GM12891 (cell line): ENCODE results near the gene NMRAL1.

Experiments used
- PAX5 ChIP-seq: IDR thresholded peaks from 2 replicates; pipeline ENCODE4 v1.6.1; 2011; ENCODE audit warnings: low read length, moderate library complexity, mild to moderate bottlenecking; ENCODE audit not compliant: insufficient read depth, severe bottlenecking
- POLR2A ChIP-seq: IDR thresholded peaks from 2 replicates; pipeline ENCODE4 v1.6.1; 2011; ENCODE audit warnings: low read depth, low read length, control low read depth
- POLR2AphosphoS5 ChIP-seq: IDR thresholded peaks from 2 replicates; pipeline ENCODE4 v1.6.1; 2011; ENCODE audit warnings: low read depth, low read length, control low read depth
- SPI1 ChIP-seq: IDR thresholded peaks from 2 replicates; pipeline ENCODE4 v1.6.1; 2011; ENCODE audit warnings: low read depth, low read length, control low read depth
- TAF1 ChIP-seq: IDR thresholded peaks from 2 replicates; pipeline ENCODE4 v1.6.1; 2011; ENCODE audit warnings: low read depth, low read length, control low read depth

DNA sequence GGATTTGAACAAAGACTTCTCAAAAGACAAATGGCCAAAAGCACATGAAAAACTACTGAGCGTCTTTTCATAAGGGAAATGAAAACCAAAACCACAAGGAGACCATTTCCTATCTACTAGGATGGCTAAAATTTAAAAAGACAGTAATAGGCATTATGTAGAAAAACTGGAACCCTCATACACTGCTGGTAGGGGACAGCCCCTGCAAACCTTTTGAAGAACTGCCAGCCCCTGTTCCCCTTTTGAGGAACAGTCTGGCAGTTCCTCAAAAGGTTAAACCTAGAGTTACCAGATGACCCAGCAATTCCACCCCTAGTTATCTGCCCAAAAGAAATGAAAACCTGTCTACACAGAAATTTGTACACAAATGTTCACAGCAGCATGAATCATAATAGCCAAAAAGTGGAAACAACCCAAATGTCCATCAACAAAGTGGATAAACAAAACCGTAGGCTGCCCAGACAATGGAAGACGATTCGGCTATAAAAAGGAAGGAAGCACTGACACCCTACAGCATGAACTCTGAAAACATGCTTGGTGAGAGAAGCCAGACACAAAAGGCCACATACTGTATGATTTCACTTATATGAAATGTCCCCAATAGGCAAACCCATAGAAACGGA, 41.3 kb upstream of the NMRAL1 start:
- TF ChIP-seq TAF1 (no peak), POLR2AphosphoS5 (no peak), POLR2A (no peak), SPI1 (peak; percentile 85), PAX5 (no peak)
